HL-60 (cell line): Measurements from ENCODE around the gene DDX20.

Experiments
- CTCF ChIP-seq: IDR thresholded peaks from one replicate; pipeline ENCODE4 v1.5.1; 2011; ENCODE audit warnings: low read length, control low read depth, inconsistent platforms; ENCODE audit not compliant: insufficient read depth
- GABPA ChIP-seq: IDR thresholded peaks from 2 replicates; pipeline ENCODE4 v1.6.1; 2012; ENCODE audit warnings: low read depth
- POLR2AphosphoS5 ChIP-seq: IDR thresholded peaks from 2 replicates; pipeline ENCODE4 v1.6.1; 2012; ENCODE audit warnings: low read depth
- REST ChIP-seq: IDR thresholded peaks from 2 replicates; pipeline ENCODE4 v1.6.1; 2012; ENCODE audit warnings: low read depth; ENCODE audit not compliant: insufficient replicate concordance
- SPI1 ChIP-seq: IDR thresholded peaks from 2 replicates; pipeline ENCODE4 v1.6.1; 2012; ENCODE audit warnings: low read depth, mild to moderate bottlenecking, borderline replicate concordance

- TF ChIP-seq CTCF (no peak), REST (no peak), POLR2AphosphoS5 (no peak), SPI1 (no peak), GABPA (no peak)
Measured at GRCh38 chr1:111813440-111814304, 58.0 kb downstream of the DDX20 start.
